ENCODE measurements around the gene RBBP8NL.

DNA sequence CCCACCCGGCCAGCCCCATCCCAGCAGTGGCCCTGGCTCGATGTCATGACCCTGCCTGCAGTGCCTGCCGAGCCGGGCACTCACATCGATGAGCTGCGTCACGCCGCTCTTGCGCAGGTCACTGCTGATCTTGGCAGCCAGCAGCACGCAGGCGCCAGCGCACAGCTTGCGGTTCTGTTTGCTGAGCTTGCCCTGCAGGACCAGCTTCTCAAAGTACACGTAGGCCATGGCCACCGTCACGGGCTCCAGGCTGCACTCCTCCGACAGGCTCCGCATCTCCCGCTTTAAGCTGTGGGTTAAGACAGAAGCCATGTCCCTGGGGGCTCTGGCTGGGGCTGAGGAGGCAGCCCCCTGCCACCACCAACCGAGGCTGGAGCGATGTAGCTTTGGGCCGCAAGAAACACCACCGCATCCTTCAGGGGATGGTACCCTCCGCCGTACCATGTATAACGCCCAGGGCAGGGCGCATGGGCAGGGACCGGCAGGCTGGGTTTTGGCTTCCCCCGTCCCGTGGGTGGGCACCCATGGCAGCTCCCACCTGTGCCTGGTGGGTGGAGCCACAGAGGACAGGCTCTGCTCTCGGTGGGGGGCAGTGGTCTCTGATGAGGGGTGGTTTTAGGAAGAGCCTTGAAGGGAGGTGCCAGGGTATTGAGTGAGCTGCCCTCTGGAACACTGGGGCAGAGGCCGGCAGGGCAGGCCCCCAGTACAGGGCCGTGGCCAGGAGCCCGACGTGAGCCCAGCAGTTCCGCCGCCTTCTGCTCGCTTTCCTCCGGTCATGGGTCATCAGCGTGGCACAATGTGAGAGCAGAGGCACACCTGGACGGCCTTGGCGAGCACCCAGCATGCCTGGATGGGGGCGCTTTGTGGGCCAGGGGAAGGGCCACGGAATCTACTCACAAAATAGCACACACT lies 35.9 kb downstream of the RBBP8NL start:
- TF ChIP-seq, protein P1, sequence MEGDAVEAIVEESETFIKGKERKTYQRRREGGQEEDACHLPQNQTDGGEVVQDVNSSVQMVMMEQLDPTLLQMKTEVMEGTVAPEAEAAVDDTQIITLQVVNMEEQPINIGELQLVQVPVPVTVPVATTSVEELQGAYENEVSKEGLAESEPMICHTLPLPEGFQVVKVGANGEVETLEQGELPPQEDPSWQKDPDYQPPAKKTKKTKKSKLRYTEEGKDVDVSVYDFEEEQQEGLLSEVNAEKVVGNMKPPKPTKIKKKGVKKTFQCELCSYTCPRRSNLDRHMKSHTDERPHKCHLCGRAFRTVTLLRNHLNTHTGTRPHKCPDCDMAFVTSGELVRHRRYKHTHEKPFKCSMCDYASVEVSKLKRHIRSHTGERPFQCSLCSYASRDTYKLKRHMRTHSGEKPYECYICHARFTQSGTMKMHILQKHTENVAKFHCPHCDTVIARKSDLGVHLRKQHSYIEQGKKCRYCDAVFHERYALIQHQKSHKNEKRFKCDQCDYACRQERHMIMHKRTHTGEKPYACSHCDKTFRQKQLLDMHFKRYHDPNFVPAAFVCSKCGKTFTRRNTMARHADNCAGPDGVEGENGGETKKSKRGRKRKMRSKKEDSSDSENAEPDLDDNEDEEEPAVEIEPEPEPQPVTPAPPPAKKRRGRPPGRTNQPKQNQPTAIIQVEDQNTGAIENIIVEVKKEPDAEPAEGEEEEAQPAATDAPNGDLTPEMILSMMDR (IDR thresholded peaks at IDR 0.05), result no peak
- TF ChIP-seq TCF7 (CRISPR knock-in tag; IDR thresholded peaks at IDR 0.05; ENCODE audit: low read depth), result no peak
- TF ChIP-seq, protein P2, sequence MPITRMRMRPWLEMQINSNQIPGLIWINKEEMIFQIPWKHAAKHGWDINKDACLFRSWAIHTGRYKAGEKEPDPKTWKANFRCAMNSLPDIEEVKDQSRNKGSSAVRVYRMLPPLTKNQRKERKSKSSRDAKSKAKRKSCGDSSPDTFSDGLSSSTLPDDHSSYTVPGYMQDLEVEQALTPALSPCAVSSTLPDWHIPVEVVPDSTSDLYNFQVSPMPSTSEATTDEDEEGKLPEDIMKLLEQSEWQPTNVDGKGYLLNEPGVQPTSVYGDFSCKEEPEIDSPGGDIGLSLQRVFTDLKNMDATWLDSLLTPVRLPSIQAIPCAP (CRISPR knock-in tag; IDR thresholded peaks at IDR 0.05), result no peak
- TF ChIP-seq SMAD3 (CRISPR knock-in tag; IDR thresholded peaks at IDR 0.05; ENCODE audit: borderline replicate concordance), result no peak
- no peak for TF ChIP-seq GABPB1 (CRISPR knock-in tag; IDR thresholded peaks at IDR 0.05)
- TF ChIP-seq, protein P3, sequence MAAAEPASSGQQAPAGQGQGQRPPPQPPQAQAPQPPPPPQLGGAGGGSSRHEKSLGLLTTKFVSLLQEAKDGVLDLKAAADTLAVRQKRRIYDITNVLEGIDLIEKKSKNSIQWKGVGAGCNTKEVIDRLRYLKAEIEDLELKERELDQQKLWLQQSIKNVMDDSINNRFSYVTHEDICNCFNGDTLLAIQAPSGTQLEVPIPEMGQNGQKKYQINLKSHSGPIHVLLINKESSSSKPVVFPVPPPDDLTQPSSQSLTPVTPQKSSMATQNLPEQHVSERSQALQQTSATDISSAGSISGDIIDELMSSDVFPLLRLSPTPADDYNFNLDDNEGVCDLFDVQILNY (CRISPR knock-in tag; IDR thresholded peaks at IDR 0.05), result no peak
- TF ChIP-seq NR1H2 (CRISPR knock-in tag; IDR thresholded peaks at IDR 0.05), result no peak
- TF ChIP-seq, protein P4, sequence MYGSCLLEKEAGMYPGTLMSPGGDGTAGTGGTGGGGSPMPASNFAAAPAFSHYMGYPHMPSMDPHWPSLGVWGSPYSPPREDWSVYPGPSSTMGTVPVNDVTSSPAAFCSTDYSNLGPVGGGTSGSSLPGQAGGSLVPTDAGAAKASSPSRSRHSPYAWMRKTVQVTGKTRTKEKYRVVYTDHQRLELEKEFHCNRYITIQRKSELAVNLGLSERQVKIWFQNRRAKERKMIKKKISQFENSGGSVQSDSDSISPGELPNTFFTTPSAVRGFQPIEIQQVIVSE (CRISPR knock-in tag; IDR thresholded peaks at IDR 0.05; ENCODE audit: borderline replicate concordance), result no peak
- TF ChIP-seq, protein P5, sequence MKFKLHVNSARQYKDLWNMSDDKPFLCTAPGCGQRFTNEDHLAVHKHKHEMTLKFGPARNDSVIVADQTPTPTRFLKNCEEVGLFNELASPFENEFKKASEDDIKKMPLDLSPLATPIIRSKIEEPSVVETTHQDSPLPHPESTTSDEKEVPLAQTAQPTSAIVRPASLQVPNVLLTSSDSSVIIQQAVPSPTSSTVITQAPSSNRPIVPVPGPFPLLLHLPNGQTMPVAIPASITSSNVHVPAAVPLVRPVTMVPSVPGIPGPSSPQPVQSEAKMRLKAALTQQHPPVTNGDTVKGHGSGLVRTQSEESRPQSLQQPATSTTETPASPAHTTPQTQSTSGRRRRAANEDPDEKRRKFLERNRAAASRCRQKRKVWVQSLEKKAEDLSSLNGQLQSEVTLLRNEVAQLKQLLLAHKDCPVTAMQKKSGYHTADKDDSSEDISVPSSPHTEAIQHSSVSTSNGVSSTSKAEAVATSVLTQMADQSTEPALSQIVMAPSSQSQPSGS (CRISPR knock-in tag; IDR thresholded peaks at IDR 0.05; ENCODE audit: borderline replicate concordance, low read depth), result no peak
- no peak for TF ChIP-seq ESRRA (CRISPR knock-in tag; IDR thresholded peaks at IDR 0.05; ENCODE audit: borderline replicate concordance)
- TF ChIP-seq, protein P6, sequence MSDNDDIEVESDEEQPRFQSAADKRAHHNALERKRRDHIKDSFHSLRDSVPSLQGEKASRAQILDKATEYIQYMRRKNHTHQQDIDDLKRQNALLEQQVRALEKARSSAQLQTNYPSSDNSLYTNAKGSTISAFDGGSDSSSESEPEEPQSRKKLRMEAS (CRISPR knock-in tag; IDR thresholded peaks at IDR 0.05), result no peak
- TF ChIP-seq, protein P7, sequence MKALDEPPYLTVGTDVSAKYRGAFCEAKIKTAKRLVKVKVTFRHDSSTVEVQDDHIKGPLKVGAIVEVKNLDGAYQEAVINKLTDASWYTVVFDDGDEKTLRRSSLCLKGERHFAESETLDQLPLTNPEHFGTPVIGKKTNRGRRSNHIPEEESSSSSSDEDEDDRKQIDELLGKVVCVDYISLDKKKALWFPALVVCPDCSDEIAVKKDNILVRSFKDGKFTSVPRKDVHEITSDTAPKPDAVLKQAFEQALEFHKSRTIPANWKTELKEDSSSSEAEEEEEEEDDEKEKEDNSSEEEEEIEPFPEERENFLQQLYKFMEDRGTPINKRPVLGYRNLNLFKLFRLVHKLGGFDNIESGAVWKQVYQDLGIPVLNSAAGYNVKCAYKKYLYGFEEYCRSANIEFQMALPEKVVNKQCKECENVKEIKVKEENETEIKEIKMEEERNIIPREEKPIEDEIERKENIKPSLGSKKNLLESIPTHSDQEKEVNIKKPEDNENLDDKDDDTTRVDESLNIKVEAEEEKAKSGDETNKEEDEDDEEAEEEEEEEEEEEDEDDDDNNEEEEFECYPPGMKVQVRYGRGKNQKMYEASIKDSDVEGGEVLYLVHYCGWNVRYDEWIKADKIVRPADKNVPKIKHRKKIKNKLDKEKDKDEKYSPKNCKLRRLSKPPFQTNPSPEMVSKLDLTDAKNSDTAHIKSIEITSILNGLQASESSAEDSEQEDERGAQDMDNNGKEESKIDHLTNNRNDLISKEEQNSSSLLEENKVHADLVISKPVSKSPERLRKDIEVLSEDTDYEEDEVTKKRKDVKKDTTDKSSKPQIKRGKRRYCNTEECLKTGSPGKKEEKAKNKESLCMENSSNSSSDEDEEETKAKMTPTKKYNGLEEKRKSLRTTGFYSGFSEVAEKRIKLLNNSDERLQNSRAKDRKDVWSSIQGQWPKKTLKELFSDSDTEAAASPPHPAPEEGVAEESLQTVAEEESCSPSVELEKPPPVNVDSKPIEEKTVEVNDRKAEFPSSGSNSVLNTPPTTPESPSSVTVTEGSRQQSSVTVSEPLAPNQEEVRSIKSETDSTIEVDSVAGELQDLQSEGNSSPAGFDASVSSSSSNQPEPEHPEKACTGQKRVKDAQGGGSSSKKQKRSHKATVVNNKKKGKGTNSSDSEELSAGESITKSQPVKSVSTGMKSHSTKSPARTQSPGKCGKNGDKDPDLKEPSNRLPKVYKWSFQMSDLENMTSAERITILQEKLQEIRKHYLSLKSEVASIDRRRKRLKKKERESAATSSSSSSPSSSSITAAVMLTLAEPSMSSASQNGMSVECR (CRISPR knock-in tag; IDR thresholded peaks at IDR 0.05; ENCODE audit: borderline replicate concordance), result no peak
- TF ChIP-seq, protein P8, sequence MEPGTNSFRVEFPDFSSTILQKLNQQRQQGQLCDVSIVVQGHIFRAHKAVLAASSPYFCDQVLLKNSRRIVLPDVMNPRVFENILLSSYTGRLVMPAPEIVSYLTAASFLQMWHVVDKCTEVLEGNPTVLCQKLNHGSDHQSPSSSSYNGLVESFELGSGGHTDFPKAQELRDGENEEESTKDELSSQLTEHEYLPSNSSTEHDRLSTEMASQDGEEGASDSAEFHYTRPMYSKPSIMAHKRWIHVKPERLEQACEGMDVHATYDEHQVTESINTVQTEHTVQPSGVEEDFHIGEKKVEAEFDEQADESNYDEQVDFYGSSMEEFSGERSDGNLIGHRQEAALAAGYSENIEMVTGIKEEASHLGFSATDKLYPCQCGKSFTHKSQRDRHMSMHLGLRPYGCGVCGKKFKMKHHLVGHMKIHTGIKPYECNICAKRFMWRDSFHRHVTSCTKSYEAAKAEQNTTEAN (CRISPR knock-in tag; IDR thresholded peaks at IDR 0.05), result no peak

All from WTC11 (cell line).